Activated CD8-positive, alpha-beta T cell treated with anti-CD3 and anti-CD28 coated beads for 36 hours (primary cell): Measurements from ENCODE around the gene TGFBR3L. TPM values are rescaled to one million over a fixed set of nuclear protein-coding genes. Genes with fewer than 3 reads are reported as not detected.

Source experiments
- ATAC-seq: fragments of 200-7000 bp; cut with Tn5 transposase; one replicate; pipeline ENCODE4 v1.10.0; 2021; ENCODE audit warnings: mild to moderate bottlenecking, moderate library complexity
- CTCF ChIA-PET: fragments of 350-600 bp; sonication (Branson Sonifier 250); formaldehyde crosslinking; loops from one replicate; lab custom pipeline; 2021; ENCODE audit warnings: antibody characterized with exemption; lab: Charles Lee
- POLR2A ChIA-PET: fragments of 350-600 bp; sonication (Branson Sonifier 250); formaldehyde crosslinking; loops from one replicate; lab custom pipeline; 2021; ENCODE audit warnings: antibody characterized with exemption; lab: Charles Lee
- DNase-seq: peaks from one replicate; pipeline ENCODE4 v3.0.0-alpha.2; 2020
- H3K27ac Mint-ChIP-seq: one replicate; pipeline ENCODE4 v1.8.0; 2021; ENCODE audit warnings: mild to moderate bottlenecking, mixed read lengths
- H3K27me3 Mint-ChIP-seq: one replicate; pipeline ENCODE4 v1.8.0; 2021; ENCODE audit warnings: mixed read lengths
- H3K36me3 Mint-ChIP-seq: one replicate; pipeline ENCODE4 v1.8.0; 2021; ENCODE audit warnings: low read depth, mixed read lengths
- H3K4me1 Mint-ChIP-seq: one replicate; pipeline ENCODE4 v1.8.0; 2021; ENCODE audit warnings: low read depth, mixed read lengths
- H3K4me3 Mint-ChIP-seq: one replicate; pipeline ENCODE4 v1.8.0; 2021; ENCODE audit warnings: mild to moderate bottlenecking, moderate library complexity, mixed read lengths
- H3K9me3 Mint-ChIP-seq: one replicate; pipeline ENCODE4 v1.8.0; 2021; ENCODE audit warnings: mixed read lengths
- intact Hi-C: fragments of 100-400 bp; cut with micrococcal nuclease; formaldehyde crosslinking; loops from one replicate; pipeline ENCODE4 v1.10.0; 2022
- total RNA-seq, 2 experiments: library from RNA; stranded (reverse); gene quantifications; one replicate each; pipeline ENCODE4 v1.2.3, GENCODE V29; 2021
- TF ChIP-seq, protein P1 (sequence below): fragments of 200-600 bp; IDR thresholded peaks from one replicate; pipeline ENCODE4 v1.8.0; 2022; ENCODE audit warnings: antibody characterized with exemption, mild to moderate bottlenecking

TGFBR3L gene
- total RNA-seq, 2 experiments from 2014 or later, result 5.1 to 5.9 TPM

GRCh38 chr19:7868326-7868670 lies 46.3 kb upstream of the TGFBR3L start:
- TF ChIP-seq, protein P1, sequence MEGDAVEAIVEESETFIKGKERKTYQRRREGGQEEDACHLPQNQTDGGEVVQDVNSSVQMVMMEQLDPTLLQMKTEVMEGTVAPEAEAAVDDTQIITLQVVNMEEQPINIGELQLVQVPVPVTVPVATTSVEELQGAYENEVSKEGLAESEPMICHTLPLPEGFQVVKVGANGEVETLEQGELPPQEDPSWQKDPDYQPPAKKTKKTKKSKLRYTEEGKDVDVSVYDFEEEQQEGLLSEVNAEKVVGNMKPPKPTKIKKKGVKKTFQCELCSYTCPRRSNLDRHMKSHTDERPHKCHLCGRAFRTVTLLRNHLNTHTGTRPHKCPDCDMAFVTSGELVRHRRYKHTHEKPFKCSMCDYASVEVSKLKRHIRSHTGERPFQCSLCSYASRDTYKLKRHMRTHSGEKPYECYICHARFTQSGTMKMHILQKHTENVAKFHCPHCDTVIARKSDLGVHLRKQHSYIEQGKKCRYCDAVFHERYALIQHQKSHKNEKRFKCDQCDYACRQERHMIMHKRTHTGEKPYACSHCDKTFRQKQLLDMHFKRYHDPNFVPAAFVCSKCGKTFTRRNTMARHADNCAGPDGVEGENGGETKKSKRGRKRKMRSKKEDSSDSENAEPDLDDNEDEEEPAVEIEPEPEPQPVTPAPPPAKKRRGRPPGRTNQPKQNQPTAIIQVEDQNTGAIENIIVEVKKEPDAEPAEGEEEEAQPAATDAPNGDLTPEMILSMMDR, result no peak
- POLR2A ChIA-PET, result interaction anchor here (0.8 to 1.5 kb wide), 5 partner anchors 11 to 56 kb away, joined by 3 read pairs; no protein-coding TSS in a partner anchor
- no peaks in the 10 kb centered on the region for H3K9me3 Mint-ChIP-seq
- ATAC-seq (no peak), DNase-seq (peak; percentile 66)
- peaks cover 43% of the 10 kb centered on the region for H3K27me3 Mint-ChIP-seq
- peak overlapping the region; percentile 73 for H3K27ac Mint-ChIP-seq
- intact Hi-C loops, result no loop called here
- H3K36me3 Mint-ChIP-seq, result no peaks in the 10 kb centered on the region
- peaks cover 32% of the 10 kb centered on the region for H3K4me1 Mint-ChIP-seq
- peak overlapping the region; percentile 75 for H3K4me3 Mint-ChIP-seq
- CTCF ChIA-PET, result interaction anchor here (1.0 to 1.9 kb wide), 12 partner anchors 8 to 187 kb away, joined by 3 to 27 read pairs (median 7); partner anchors contain the start of genes SNAPC2, TIMM44 and TRAPPC5

DNA sequence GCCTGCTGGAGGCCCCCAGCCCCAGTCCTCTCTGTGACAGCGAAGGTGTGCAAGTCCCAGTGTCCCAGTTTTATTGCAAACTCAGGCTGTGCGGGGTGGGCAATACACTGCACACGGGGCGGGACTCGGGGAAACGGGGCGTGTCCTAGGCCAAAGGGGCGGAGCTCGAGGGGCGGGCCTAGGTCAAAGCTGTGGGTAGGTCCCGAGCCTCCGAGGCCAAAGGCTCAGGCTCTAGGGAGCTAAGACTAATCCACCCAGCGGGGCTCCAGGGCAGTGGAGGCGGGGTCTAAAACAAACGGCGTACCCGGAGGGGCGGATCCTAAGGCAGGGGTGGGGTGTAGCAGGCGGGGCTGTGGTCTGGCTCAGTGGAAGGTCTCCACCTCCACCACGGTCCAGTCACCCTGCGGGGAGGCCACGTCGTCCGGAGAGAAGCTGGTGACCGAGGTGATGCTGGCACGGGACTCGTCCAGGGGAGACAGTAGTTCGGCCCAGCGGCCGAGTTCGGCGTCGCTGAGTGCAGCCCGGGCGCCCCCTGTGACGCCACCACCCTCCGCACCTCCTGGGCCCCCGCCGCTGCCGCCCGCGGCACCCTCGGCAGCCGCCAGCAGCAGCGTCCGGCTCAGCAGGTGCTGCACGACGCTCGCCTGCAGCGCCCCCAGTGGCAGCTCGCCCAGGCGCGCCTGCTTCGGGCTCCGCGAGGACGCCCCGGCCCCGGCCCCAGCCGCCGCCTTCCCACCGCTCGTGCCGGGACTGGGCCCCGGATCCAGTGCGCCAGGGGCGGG lies 45.8 kb upstream of the TGFBR3L start:
- H3K36me3 Mint-ChIP-seq, result no peaks in the 10 kb centered on the region
- POLR2A ChIA-PET, result interaction anchor here (0.6 to 1.5 kb wide), 7 partner anchors 10 to 239 kb away, joined by 3 to 4 read pairs (median 3); partner anchors contain the start of genes PET100 and XAB2
- intact Hi-C loops, result no loop called here
- ATAC-seq (peak; percentile 67), DNase-seq (peak; percentile 86)
- peaks cover 34% of the 10 kb centered on the region for H3K4me1 Mint-ChIP-seq
- peak overlapping the region; percentile 75 for H3K4me3 Mint-ChIP-seq
- H3K9me3 Mint-ChIP-seq, result no peaks in the 10 kb centered on the region
- TF ChIP-seq, protein P1, result peak; percentile 96
- H3K27me3 Mint-ChIP-seq, result peaks cover 42% of the 10 kb centered on the region
- CTCF ChIA-PET, result interaction anchor here (0.7 to 1.9 kb wide), 33 partner anchors 7 to 521 kb away, joined by 3 to 27 read pairs (median 4); partner anchors contain the start of genes LRRC8E, MAP2K7, SNAPC2 and TIMM44
- peak overlapping the region; percentile 73 for H3K27ac Mint-ChIP-seq

DNA sequence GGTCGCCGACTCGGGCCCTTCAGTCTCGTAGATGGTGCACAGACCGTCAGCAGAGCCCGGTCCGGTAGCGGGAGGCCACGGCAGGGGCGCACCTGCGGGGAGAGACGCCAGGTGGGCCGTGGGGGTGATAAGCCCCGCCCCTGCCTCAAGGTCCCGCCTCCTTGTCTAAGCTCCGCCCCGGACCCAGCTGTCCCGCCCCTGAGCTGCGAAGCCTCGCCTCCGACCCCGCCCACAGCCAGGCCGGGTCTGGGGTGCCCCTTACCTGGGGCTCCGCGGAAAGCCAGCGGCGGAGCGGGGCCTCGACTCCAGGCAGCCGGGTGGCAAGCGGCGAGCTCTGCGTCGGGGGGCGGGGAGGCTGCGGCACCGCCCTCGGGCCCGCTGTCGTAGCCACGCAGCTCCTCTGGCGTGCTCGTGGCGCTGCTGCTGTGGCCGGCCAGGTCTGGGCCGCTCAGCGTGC lies 45.1 kb upstream of the TGFBR3L start:
- no peaks in the 10 kb centered on the region for H3K9me3 Mint-ChIP-seq
- no peak overlapping the region for H3K27ac Mint-ChIP-seq
- peaks cover 34% of the 10 kb centered on the region for H3K4me1 Mint-ChIP-seq
- ChIA-PET CTCF (interaction anchor here (0.6 to 1.9 kb wide), 33 partner anchors 8 to 522 kb away, joined by 3 to 27 read pairs (median 4); partner anchors contain the start of genes LRRC8E, MAP2K7, SNAPC2 and TIMM44), POLR2A (interaction anchor here (0.6 to 1.5 kb wide), 7 partner anchors 10 to 240 kb away, joined by 3 to 4 read pairs (median 3); partner anchors contain the start of genes PET100 and XAB2)
- peaks cover 38% of the 10 kb centered on the region for H3K27me3 Mint-ChIP-seq
- H3K4me3 Mint-ChIP-seq, result peak overlapping the region; percentile 75
- TF ChIP-seq, protein P1, result peak; percentile 73
- intact Hi-C loops, result no loop called here
- no peaks in the 10 kb centered on the region for H3K36me3 Mint-ChIP-seq
- DNase-seq (peak; percentile 81), ATAC-seq (peak; percentile 60)

GRCh38 chr19:7869910-7870511 lies 44.6 kb upstream of the TGFBR3L start:
- ATAC-seq, result no peak
- Mint-ChIP-seq H3K27ac (no peak overlapping the region), H3K4me1 (peaks cover 39% of the 10 kb centered on the region), H3K4me3 (peak overlapping the region; percentile 42), H3K9me3 (no peaks in the 10 kb centered on the region), H3K36me3 (no peaks in the 10 kb centered on the region), H3K27me3 (peaks cover 39% of the 10 kb centered on the region)
- intact Hi-C loops, result no loop called here
- ChIA-PET POLR2A (interaction anchor here (0.6 to 1.5 kb wide), 5 partner anchors 9 to 1201 kb away, joined by 3 to 4 read pairs (median 3); partner anchors contain the start of genes PET100 and XAB2), CTCF (interaction anchor here (0.6 to 1.9 kb wide), 30 partner anchors 8 to 522 kb away, joined by 3 to 27 read pairs (median 4); partner anchors contain the start of genes LRRC8E, MAP2K7, SNAPC2 and TIMM44)
- DNase-seq, result peak; percentile 76
- TF ChIP-seq, protein P1, result no peak
